ENCODE results near the gene RBPJL. TPM values are rescaled to one million over a fixed set of nuclear protein-coding genes. Genes with fewer than 3 reads are reported as not detected.

Gene RBPJL
- total and polyA plus RNA-seq, 2 of the 13 experiments (the other 11 are each of a cell fraction or from before 2014, with no cell fraction given) = not detected

DNA sequence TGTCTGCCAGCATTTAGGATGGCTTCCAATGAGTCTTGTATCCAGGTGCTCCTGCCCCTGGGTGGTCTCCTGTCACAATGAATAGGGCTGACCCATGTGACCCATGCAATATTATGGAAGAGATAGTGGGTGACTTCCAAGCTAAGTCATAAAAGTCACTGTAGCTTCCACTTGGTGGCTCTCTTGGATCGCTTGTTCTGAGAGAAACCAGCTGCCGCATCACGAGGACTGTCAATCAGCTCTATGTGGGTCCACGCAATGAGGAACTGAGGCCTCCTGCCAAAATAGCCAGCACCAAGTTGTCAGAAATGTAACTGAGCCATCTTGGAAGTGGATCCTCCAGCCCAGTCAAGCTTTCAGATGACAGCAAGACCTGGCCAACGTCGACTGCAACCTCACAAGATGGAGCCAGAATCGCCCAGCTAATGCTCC lies 16.3 kb downstream of the RBPJL start (continued):
- TF ChIP-seq RFX1 (IDR thresholded peaks at IDR 0.05) (no peak), HDAC2 (CRISPR knock-in tag; IDR thresholded peaks at IDR 0.05) (peak; percentile 43; the same call in 1 of the 2 replicates), SALL2 (CRISPR knock-in tag; IDR thresholded peaks at IDR 0.05) (peak; percentile 65; the same call in 1 of the 2 replicates), THAP11 (CRISPR knock-in tag; IDR thresholded peaks at IDR 0.05) (peak; percentile 59), ZNF749 (CRISPR knock-in tag; IDR thresholded peaks at IDR 0.05; ENCODE audit: borderline replicate concordance) (no peak), ZNF839 (CRISPR knock-in tag; IDR thresholded peaks at IDR 0.05; ENCODE audit: borderline replicate concordance) (no peak), HOXA5 (CRISPR knock-in tag; IDR thresholded peaks at IDR 0.05) (peak; percentile 84), KAT8 (CRISPR knock-in tag; IDR thresholded peaks at IDR 0.05) (peak; percentile 79), ZNF407 (CRISPR knock-in tag; IDR thresholded peaks at IDR 0.05; ENCODE audit: not compliant biosample characterization) (no peak), ZSCAN29 (CRISPR knock-in tag; conservative IDR thresholded peaks at IDR 0.05) (no peak), ZNF672 (CRISPR knock-in tag; IDR thresholded peaks at IDR 0.05) (no peak), SSRP1 (CRISPR knock-in tag; IDR thresholded peaks at IDR 0.05) (0 out of 2 replicates have a peak, but pooled peaks have one; percentile 72), KMT2B (CRISPR knock-in tag; IDR thresholded peaks at IDR 0.05) (peak; percentile 53; the same call in 1 of the 2 replicates), ZBTB25 (CRISPR knock-in tag; IDR thresholded peaks at IDR 0.05) (peak; percentile 64; the same call in 1 of the 2 replicates)
- TF ChIP-seq, protein P1, sequence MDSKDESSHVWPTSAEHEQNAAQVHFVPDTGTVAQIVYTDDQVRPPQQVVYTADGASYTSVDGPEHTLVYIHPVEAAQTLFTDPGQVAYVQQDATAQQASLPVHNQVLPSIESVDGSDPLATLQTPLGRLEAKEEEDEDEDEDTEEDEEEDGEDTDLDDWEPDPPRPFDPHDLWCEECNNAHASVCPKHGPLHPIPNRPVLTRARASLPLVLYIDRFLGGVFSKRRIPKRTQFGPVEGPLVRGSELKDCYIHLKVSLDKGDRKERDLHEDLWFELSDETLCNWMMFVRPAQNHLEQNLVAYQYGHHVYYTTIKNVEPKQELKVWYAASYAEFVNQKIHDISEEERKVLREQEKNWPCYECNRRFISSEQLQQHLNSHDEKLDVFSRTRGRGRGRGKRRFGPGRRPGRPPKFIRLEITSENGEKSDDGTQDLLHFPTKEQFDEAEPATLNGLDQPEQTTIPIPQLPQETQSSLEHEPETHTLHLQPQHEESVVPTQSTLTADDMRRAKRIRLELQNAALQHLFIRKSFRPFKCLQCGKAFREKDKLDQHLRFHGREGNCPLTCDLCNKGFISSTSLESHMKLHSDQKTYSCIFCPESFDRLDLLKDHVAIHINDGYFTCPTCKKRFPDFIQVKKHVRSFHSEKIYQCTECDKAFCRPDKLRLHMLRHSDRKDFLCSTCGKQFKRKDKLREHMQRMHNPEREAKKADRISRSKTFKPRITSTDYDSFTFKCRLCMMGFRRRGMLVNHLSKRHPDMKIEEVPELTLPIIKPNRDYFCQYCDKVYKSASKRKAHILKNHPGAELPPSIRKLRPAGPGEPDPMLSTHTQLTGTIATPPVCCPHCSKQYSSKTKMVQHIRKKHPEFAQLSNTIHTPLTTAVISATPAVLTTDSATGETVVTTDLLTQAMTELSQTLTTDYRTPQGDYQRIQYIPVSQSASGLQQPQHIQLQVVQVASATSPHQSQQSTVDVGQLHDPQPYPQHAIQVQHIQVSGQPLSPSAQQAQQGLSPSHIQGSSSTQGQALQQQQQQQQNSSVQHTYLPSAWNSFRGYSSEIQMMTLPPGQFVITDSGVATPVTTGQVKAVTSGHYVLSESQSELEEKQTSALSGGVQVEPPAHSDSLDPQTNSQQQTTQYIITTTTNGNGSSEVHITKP (CRISPR knock-in tag; IDR thresholded peaks at IDR 0.05; ENCODE audit: low read depth) = peak; percentile 82; the same call in 1 of the 2 replicates
- TF ChIP-seq, protein P2, sequence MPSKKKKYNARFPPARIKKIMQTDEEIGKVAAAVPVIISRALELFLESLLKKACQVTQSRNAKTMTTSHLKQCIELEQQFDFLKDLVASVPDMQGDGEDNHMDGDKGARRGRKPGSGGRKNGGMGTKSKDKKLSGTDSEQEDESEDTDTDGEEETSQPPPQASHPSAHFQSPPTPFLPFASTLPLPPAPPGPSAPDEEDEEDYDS (CRISPR knock-in tag; IDR thresholded peaks at IDR 0.05) = peak; percentile 24; the same call in 1 of the 2 replicates

Measured in HepG2 (cell line).